CD14-positive monocyte (primary cell): ENCODE data around the gene CPT1A. TPM values are rescaled to one million over a fixed set of nuclear protein-coding genes. Genes with fewer than 3 reads are reported as not detected.
"Not testable (repeated sequence)": the region's sequence is repeated elsewhere in the genome, so short reads cannot be mapped to it uniquely, and the experiment has no call there.

Source experiments
- DNase-seq, 3 donors: peaks; one replicate each; pipeline ENCODE4 v3.0.0-alpha.2; 2011 to 2022
- H2AFZ ChIP-seq: 2 replicates; pipeline ENCODE4 v1.6.0; 2012; ENCODE audit warnings: mild to moderate bottlenecking, low read depth, low read length, inconsistent platforms; ENCODE audit not compliant: insufficient read depth, poor library complexity, severe bottlenecking
- H3K27ac ChIP-seq, 2 donors: 1 replicate in 1 of 2; 2 replicates in 1 of 2; pipeline ENCODE4 v1.5.1; 2012 to 2013; ENCODE audit warnings: low read length in 2 of 2, control low read depth in 1 of 2, inconsistent platforms in 1 of 2, low read depth in 1 of 2, mild to moderate bottlenecking in 1 of 2
- H3K27me3 ChIP-seq, 2 donors: one replicate each; pipeline versions ENCODE4 v1.6.0 to v1.6.1; 2011 to 2013; ENCODE audit warnings: low read length in 2 of 2; ENCODE audit not compliant: control insufficient read depth in 2 of 2, insufficient read depth in 2 of 2
- H3K36me3 ChIP-seq, 2 donors: replicated peaks in 1 of 2; 1 replicate in 1 of 2; 2 replicates in 1 of 2; pipeline versions ENCODE4 v1.5.1 to v1.6.1; 2012 to 2013; ENCODE audit warnings: low read length in 2 of 2, control low read depth in 1 of 2, inconsistent platforms in 1 of 2, mild to moderate bottlenecking in 1 of 2; ENCODE audit not compliant: insufficient read depth in 2 of 2, control insufficient read depth in 1 of 2
- H3K4me1 ChIP-seq, 2 donors: 1 replicate in 1 of 2; 2 replicates in 1 of 2; pipeline versions ENCODE4 v1.5.1 to v1.6.1; 2012 to 2013; ENCODE audit warnings: low read length in 2 of 2, control low read depth in 1 of 2, inconsistent platforms in 1 of 2, mild to moderate bottlenecking in 1 of 2, moderate library complexity in 1 of 2; ENCODE audit not compliant: insufficient read depth in 2 of 2, control insufficient read depth in 1 of 2
- H3K4me2 ChIP-seq: replicated peaks from 2 replicates; pipeline ENCODE3; 2012; ENCODE audit warnings: low read length, moderate library complexity, mild to moderate bottlenecking; ENCODE audit not compliant: poor library complexity, severe bottlenecking; ENCODE audit errors: extremely low read depth
- H3K4me3 ChIP-seq, 3 experiments: fragments of 200-600 bp in 1 of 3; sonication (generic) in 1 of 3; replicated peaks in 1 of 3; 1 replicate in 2 of 3; 2 replicates in 1 of 3; pipeline ENCODE4 v1.5.1; 2011 to 2013; ENCODE audit warnings: low read length in 3 of 3, mild to moderate bottlenecking in 3 of 3, control low read depth in 2 of 3, low read depth in 2 of 3, inconsistent platforms in 1 of 3, moderate library complexity in 1 of 3
- H3K79me2 ChIP-seq: 2 replicates; pipeline ENCODE4 v1.6.0; 2012; ENCODE audit warnings: mild to moderate bottlenecking, control low read depth, inconsistent platforms, low read length, moderate library complexity; ENCODE audit not compliant: insufficient read depth
- H3K9ac ChIP-seq: 2 replicates; pipeline ENCODE4 v1.6.0; 2017; ENCODE audit warnings: low read length, mild to moderate bottlenecking; ENCODE audit not compliant: insufficient read depth, poor library complexity, severe bottlenecking
- H3K9me3 ChIP-seq, 2 donors: replicated peaks in 1 of 2; 1 replicate in 1 of 2; 2 replicates in 1 of 2; pipeline versions ENCODE4 v1.5.1 to v1.6.1; 2012 to 2013; ENCODE audit warnings: low read length in 2 of 2, control low read depth in 1 of 2; ENCODE audit not compliant: control insufficient read depth in 1 of 2, insufficient read depth in 1 of 2
- H4K20me1 ChIP-seq: 2 replicates; pipeline ENCODE4 v1.6.0; 2012; ENCODE audit warnings: mild to moderate bottlenecking, low read length, control low read depth, moderate library complexity; ENCODE audit not compliant: insufficient read depth
- H3K27ac Mint-ChIP-seq, 7 donors: one replicate each; pipeline ENCODE4 v1.8.0; 2020; ENCODE audit warnings: mild to moderate bottlenecking in 7 of 7, mixed read lengths in 7 of 7, moderate library complexity in 6 of 7, inconsistent platforms in 2 of 7
- H3K27me3 Mint-ChIP-seq, 3 donors: one replicate each; pipeline ENCODE4 v1.8.0; 2021 to 2022; ENCODE audit warnings: low read depth in 3 of 3, mild to moderate bottlenecking in 3 of 3, mixed read lengths in 3 of 3, moderate library complexity in 3 of 3, inconsistent platforms in 1 of 3
- H3K36me3 Mint-ChIP-seq, 2 donors: one replicate each; pipeline ENCODE4 v1.8.0; 2020; ENCODE audit warnings: mixed read lengths in 2 of 2, inconsistent platforms in 1 of 2, mild to moderate bottlenecking in 1 of 2
- H3K4me1 Mint-ChIP-seq: one replicate; pipeline ENCODE4 v1.8.0; 2020; ENCODE audit warnings: mild to moderate bottlenecking, mixed read lengths
- H3K4me3 Mint-ChIP-seq, 2 donors: one replicate each; pipeline ENCODE4 v1.8.0; 2020; ENCODE audit warnings: mild to moderate bottlenecking in 2 of 2, mixed read lengths in 2 of 2, moderate library complexity in 1 of 2
- H3K9me3 Mint-ChIP-seq, 7 donors: one replicate each; pipeline ENCODE4 v1.8.0; 2020 to 2022; ENCODE audit warnings: mixed read lengths in 7 of 7, mild to moderate bottlenecking in 6 of 7, moderate library complexity in 6 of 7, inconsistent platforms in 2 of 7
- WGBS: methylation state at CpG from one replicate; pipeline ENCODE4 v1.1.5; 2013; ENCODE audit warnings: missing lambda C conversion rate; ENCODE audit not compliant: insufficient coverage; 5-methylcytosine and 5-hydroxymethylcytosine counted together
- intact Hi-C, 2 donors: fragments of 100-400 bp; cut with micrococcal nuclease; formaldehyde crosslinking; loops; one replicate each; pipeline versions ENCODE4 v1.15.0 to v1.15.1; 2023
- polyA plus RNA-seq, 3 donors: library from polyadenylated mRNA; depleted of rRNA in 1 of 3; unstranded in 2 of 3; stranded (reverse) in 1 of 3; fragments of 300-500 nt in 2 of 3; fragments of >200 nt in 1 of 3; fragmentation: Illumina TruSeq in 2 of 3; gene quantifications; 1 replicate in 2 of 3; 2 replicates in 1 of 3; pipeline ENCODE4 v1.2.3, GENCODE V29; 2012 to 2021
- TF ChIP-seq, protein P1 (sequence below): fragments of 200-600 bp; IDR thresholded peaks from one replicate; pipeline ENCODE4 v1.8.0; 2022; ENCODE audit warnings: antibody characterized with exemption, mild to moderate bottlenecking

The CPT1A gene
- polyA plus RNA-seq, 3 donors, result 5.6 to 42.5 (median 7.0) TPM

DNA sequence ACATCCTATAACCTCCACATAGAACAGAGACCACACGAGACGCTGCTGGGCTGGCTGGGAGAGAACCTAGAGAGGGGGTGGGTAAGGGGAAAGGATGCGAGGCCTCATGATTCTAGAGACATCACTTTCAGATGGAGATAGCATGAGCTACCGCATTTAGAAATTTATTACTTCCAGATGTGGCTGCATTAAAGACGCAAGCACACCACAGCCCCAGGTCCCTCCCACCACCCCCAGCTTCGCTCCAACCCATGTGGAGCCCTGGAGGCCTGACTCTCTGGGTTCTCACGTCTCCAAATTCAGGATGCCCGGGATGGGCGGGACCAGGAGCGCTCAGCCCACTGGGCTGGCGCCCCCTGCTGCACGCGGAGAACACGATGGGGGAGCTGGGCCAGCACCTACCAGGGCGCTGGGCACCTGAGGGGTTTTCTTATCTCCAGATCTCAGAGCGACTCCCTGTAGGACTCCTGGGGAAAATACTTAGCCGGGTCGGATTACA lies 48.3 kb upstream of the CPT1A start:
- H2AFZ ChIP-seq, result no peak overlapping the region
- no peak overlapping the region for H3K9ac ChIP-seq
- H3K4me1 ChIP-seq, result no peaks in the 10 kb centered on the region
- no peak overlapping the region for H3K4me3 ChIP-seq
- intact Hi-C loops, result no loop called here
- no peaks in the 10 kb centered on the region for H3K9me3 ChIP-seq
- TF ChIP-seq, protein P1, sequence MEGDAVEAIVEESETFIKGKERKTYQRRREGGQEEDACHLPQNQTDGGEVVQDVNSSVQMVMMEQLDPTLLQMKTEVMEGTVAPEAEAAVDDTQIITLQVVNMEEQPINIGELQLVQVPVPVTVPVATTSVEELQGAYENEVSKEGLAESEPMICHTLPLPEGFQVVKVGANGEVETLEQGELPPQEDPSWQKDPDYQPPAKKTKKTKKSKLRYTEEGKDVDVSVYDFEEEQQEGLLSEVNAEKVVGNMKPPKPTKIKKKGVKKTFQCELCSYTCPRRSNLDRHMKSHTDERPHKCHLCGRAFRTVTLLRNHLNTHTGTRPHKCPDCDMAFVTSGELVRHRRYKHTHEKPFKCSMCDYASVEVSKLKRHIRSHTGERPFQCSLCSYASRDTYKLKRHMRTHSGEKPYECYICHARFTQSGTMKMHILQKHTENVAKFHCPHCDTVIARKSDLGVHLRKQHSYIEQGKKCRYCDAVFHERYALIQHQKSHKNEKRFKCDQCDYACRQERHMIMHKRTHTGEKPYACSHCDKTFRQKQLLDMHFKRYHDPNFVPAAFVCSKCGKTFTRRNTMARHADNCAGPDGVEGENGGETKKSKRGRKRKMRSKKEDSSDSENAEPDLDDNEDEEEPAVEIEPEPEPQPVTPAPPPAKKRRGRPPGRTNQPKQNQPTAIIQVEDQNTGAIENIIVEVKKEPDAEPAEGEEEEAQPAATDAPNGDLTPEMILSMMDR, result no peak
- Mint-ChIP-seq H3K36me3 (peaks cover 45 to 52% of the 10 kb centered on the region in 2 donors), H3K9me3 (peaks cover 0 to 3% (median 0%) of the 10 kb centered on the region in 7 donors), H3K27ac (peak overlapping the region in 2 of 7 donors; percentile 22 to 78), H3K4me3 (no peak overlapping the region), H3K4me1 (peaks cover 2% of the 10 kb centered on the region), H3K27me3 (no peaks in the 10 kb centered on the region)
- 85% methylated on average over 13 of the region's 18 CpGs for WGBS
- no peak overlapping the region for H3K4me2 ChIP-seq
- H3K79me2 ChIP-seq, result no peaks in the 10 kb centered on the region
- no peaks in the 10 kb centered on the region for H3K27me3 ChIP-seq
- no peaks in the 10 kb centered on the region for H4K20me1 ChIP-seq
- DNase-seq, result no peak
- peaks cover 39 to 49% of the 10 kb centered on the region in 2 donors for H3K36me3 ChIP-seq
- H3K27ac ChIP-seq, result no peak overlapping the region

DNA sequence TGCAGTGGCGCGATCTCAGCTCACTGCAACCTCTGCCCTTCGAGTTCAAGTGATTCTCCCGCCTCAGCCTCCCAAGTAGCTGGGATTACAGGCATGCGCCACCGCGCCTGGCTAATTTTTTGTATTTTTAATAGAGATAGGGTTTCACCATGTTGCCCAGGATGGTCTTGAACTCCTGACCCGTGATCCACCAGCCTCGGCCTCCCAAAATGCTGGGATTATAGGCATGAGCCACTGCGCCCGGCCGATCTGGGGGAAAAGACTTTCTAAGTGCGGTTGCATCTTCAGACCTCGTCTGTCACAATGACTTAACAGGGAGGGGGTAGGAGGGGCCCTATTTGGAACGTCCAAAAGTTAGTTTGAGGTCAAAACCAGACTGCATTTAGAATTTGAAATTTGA lies 43.1 kb upstream of the CPT1A start:
- intact Hi-C loops, H3K79me2 ChIP-seq: not testable (repeated sequence)

More for the DNA sequence above, 43.1 kb upstream of the CPT1A start:
- not testable (repeated sequence) for H3K9me3 ChIP-seq, H3K9me3 Mint-ChIP-seq, H3K36me3 Mint-ChIP-seq, H3K4me2 ChIP-seq, H2AFZ ChIP-seq, H3K27me3 Mint-ChIP-seq, H4K20me1 ChIP-seq, DNase-seq, H3K9ac ChIP-seq, H3K27ac ChIP-seq, H3K4me3 ChIP-seq, H3K36me3 ChIP-seq, H3K4me3 Mint-ChIP-seq, H3K27me3 ChIP-seq, H3K4me1 Mint-ChIP-seq, H3K4me1 ChIP-seq
- WGBS, result 97% methylated on average over 5 of the region's 15 CpGs
- peak overlapping the region in 1 of 7 donors; percentile 15 for H3K27ac Mint-ChIP-seq
